B cell (primary cell): ENCODE measurements around the gene CMIP. TPM values are rescaled to one million over a fixed set of nuclear protein-coding genes. Genes with fewer than 3 reads are reported as not detected.
A peak's percentile ranks its signal among the peaks of the same experiment; 100 is the strongest.

Experiments
- ATAC-seq: fragments of 200-7000 bp; cut with Tn5 transposase; one replicate; pipeline ENCODE4 v1.10.0; 2021; ENCODE audit warnings: low read depth, mild to moderate bottlenecking, moderate number of reproducible peaks, moderate library complexity
- CTCF ChIA-PET: fragments of 350-600 bp; sonication (Branson Sonifier 250); formaldehyde crosslinking; loops from one replicate; lab custom pipeline; 2021; ENCODE audit warnings: antibody characterized with exemption, inconsistent platforms; lab: Charles Lee
- POLR2A ChIA-PET: fragments of 350-600 bp; sonication (Branson Sonifier 250); formaldehyde crosslinking; loops from one replicate; lab custom pipeline; 2021; ENCODE audit warnings: antibody characterized with exemption; lab: Charles Lee
- DNase-seq: peaks from one replicate; pipeline ENCODE4 v3.0.0; 2013
- H2AFZ ChIP-seq: 2 replicates; pipeline ENCODE4 v1.6.1; 2012; ENCODE audit warnings: mild to moderate bottlenecking, low read depth, low read length; ENCODE audit not compliant: insufficient read depth, poor library complexity, severe bottlenecking
- H3K27ac ChIP-seq, 2 donors: 1 replicate in 1 of 2; 2 replicates in 1 of 2; pipeline ENCODE4 v1.5.1; 2012 to 2013; ENCODE audit warnings: low read length in 2 of 2, mild to moderate bottlenecking in 2 of 2, moderate library complexity in 1 of 2
- H3K27me3 ChIP-seq, 4 experiments: fragments of 200-600 bp in 1 of 4; sonication (generic) in 1 of 4; replicated peaks in 1 of 4; 1 replicate in 2 of 4; 2 replicates in 2 of 4; pipeline versions ENCODE4 v1.6.1 to v1.7.0; 2013 to 2016; ENCODE audit warnings: low read length in 3 of 4, mild to moderate bottlenecking in 2 of 4, mixed read lengths in 1 of 4, moderate library complexity in 1 of 4; ENCODE audit not compliant: insufficient read depth in 4 of 4, control insufficient read depth in 3 of 4; ENCODE audit errors: control extremely low read depth in 1 of 4
- H3K36me3 ChIP-seq, 2 experiments: replicated peaks in 1 of 2; 1 replicate in 1 of 2; 2 replicates in 1 of 2; pipeline versions ENCODE4 v1.6.1 to v1.7.1; 2013; ENCODE audit warnings: low read length in 1 of 2; ENCODE audit not compliant: insufficient read depth in 2 of 2, control insufficient read depth in 1 of 2; ENCODE audit errors: control extremely low read depth in 1 of 2, extremely low read depth in 1 of 2
- H3K4me1 ChIP-seq, 2 donors: fragments of 200-600 bp in 1 of 2; sonication (generic) in 1 of 2; 1 replicate in 1 of 2; 2 replicates in 1 of 2; pipeline versions ENCODE4 v1.5.1 to v1.6.1; 2013 to 2017; ENCODE audit warnings: low read length in 2 of 2; ENCODE audit not compliant: control insufficient read depth in 2 of 2, insufficient read depth in 2 of 2
- H3K4me2 ChIP-seq: replicated peaks from 2 replicates; pipeline ENCODE3; 2012; ENCODE audit warnings: mild to moderate bottlenecking, low read depth, low read length; ENCODE audit not compliant: poor library complexity, severe bottlenecking
- H3K4me3 ChIP-seq, 5 experiments: fragments of 200-600 bp in 1 of 5; sonication (generic) in 1 of 5; 1 replicate in 3 of 5; 2 replicates in 2 of 5; pipeline versions ENCODE4 v1.5.1 to v1.7.0; 2011 to 2016; ENCODE audit warnings: low read length in 4 of 5, mild to moderate bottlenecking in 4 of 5, low read depth in 2 of 5, control low read depth in 1 of 5, moderate library complexity in 1 of 5; ENCODE audit not compliant: insufficient read depth in 1 of 5; ENCODE audit errors: control extremely low read depth in 1 of 5, extremely low read depth in 1 of 5
- H3K79me2 ChIP-seq: fragments of 200-600 bp; sonication (generic); one replicate; pipeline ENCODE4 v1.6.0; 2016; ENCODE audit warnings: low read length; ENCODE audit not compliant: control insufficient read depth, insufficient read depth
- H3K9ac ChIP-seq: fragments of 200-600 bp; sonication (generic); 2 replicates; pipeline ENCODE4 v1.6.1; 2017; ENCODE audit warnings: mild to moderate bottlenecking, low read length, moderate library complexity
- H3K9me3 ChIP-seq, 3 donors: one replicate each; pipeline versions ENCODE4 v1.6.1 to v1.7.1; 2013; ENCODE audit warnings: low read length in 2 of 3; ENCODE audit not compliant: control insufficient read depth in 2 of 3, insufficient read depth in 1 of 3; ENCODE audit errors: control extremely low read depth in 1 of 3
- H4K20me1 ChIP-seq: 2 replicates; pipeline ENCODE4 v1.6.0; 2012; ENCODE audit warnings: mild to moderate bottlenecking, low read length; ENCODE audit not compliant: insufficient read depth, control insufficient read depth, poor library complexity, severe bottlenecking
- H3K27ac Mint-ChIP-seq: one replicate; pipeline ENCODE4 v1.8.0; 2021; ENCODE audit warnings: mixed read lengths
- H3K27me3 Mint-ChIP-seq: one replicate; pipeline ENCODE4 v1.8.0; 2021; ENCODE audit warnings: mixed read lengths
- H3K4me1 Mint-ChIP-seq: one replicate; pipeline ENCODE4 v1.8.0; 2021; ENCODE audit warnings: mixed read lengths
- H3K4me3 Mint-ChIP-seq: one replicate; pipeline ENCODE4 v1.8.0; 2021; ENCODE audit warnings: mixed read lengths
- H3K9me3 Mint-ChIP-seq: one replicate; pipeline ENCODE4 v1.8.0; 2022; ENCODE audit warnings: mixed read lengths; ENCODE audit not compliant: insufficient read depth
- CTCF ChIP-seq: fragments of 200-600 bp; IDR thresholded peaks from one replicate; pipeline ENCODE4 v1.8.0; 2022; ENCODE audit warnings: antibody characterized with exemption, mild to moderate bottlenecking
- EZH2 ChIP-seq: IDR thresholded peaks from 2 replicates; pipeline ENCODE4 v1.6.1; 2012; ENCODE audit warnings: borderline replicate concordance, low read depth, mild to moderate bottlenecking, moderate library complexity, low read length; ENCODE audit not compliant: insufficient read depth, poor library complexity, severe bottlenecking
- WGBS: methylation state at CpG from one replicate; pipeline ENCODE4 v1.1.5; 2013; ENCODE audit warnings: missing lambda C conversion rate; ENCODE audit not compliant: insufficient coverage; 5-methylcytosine and 5-hydroxymethylcytosine counted together
- intact Hi-C: fragments of 100-400 bp; cut with micrococcal nuclease; formaldehyde crosslinking; loops from one replicate; pipeline ENCODE4 v1.10.0; 2022
- polyA plus RNA-seq: library from polyadenylated mRNA; depleted of rRNA; stranded (reverse); fragments of >200 nt; gene quantifications from 2 replicates; pipeline ENCODE4 v1.2.3, GENCODE V29; 2012
- total RNA-seq, 2 donors: library from RNA; stranded (reverse); fragments of 120-200 nt in 1 of 2; gene quantifications; 1 replicate in 1 of 2; 2 replicates in 1 of 2; pipeline versions ENCODE4 v1.2.3 to v1.2.4, GENCODE V29; 2013 to 2022

The CMIP gene
- total and polyA plus RNA-seq, 2 donors (not counting 1 experiment from before 2014, with no cell fraction given): 27.1 to 155 TPM

GRCh38 chr16:81483064-81483969, 38.7 kb downstream of the CMIP start:
- Histone ChIP-seq H3K4me2 (peak overlapping the region; percentile 79), H3K4me3 (no peak overlapping the region), H3K9ac (no peak overlapping the region), H3K27me3 (no peaks in the 10 kb centered on the region), H3K36me3 (peaks cover 0 to 6% of the 10 kb centered on the region in 2 experiments), H2AFZ (no peak overlapping the region), H4K20me1 (peaks cover 10% of the 10 kb centered on the region), H3K4me1 (peaks cover 53 to 58% of the 10 kb centered on the region in 2 donors), H3K27ac (peak overlapping the region; percentile 24 to 92), H3K79me2 (peaks cover 98% of the 10 kb centered on the region), H3K9me3 (peaks cover 0 to 9% (median 0%) of the 10 kb centered on the region in 3 donors)
- Mint-ChIP-seq H3K4me1 (peaks cover 69% of the 10 kb centered on the region), H3K27me3 (no peaks in the 10 kb centered on the region), H3K4me3 (peak overlapping the region; percentile 61), H3K9me3 (no peaks in the 10 kb centered on the region), H3K27ac (peak overlapping the region; percentile 83)
- 97% methylated on average over 3 of the region's 10 CpGs for WGBS
- DNase-seq (no peak), ATAC-seq (no peak)
- TF ChIP-seq CTCF (no peak), EZH2 (no peak)
- ChIA-PET POLR2A (interaction anchor here (1.1 to 2.9 kb wide), 3 partner anchors 13 to 18 kb away, joined by 3 to 21 read pairs (median 4); no protein-coding TSS in a partner anchor), CTCF (interaction anchor here (0.6 to 6.5 kb wide), 4 partner anchors 16 to 138 kb away, joined by 4 to 49 read pairs (median 12); partner anchors contain the start of gene CMIP)
- intact Hi-C loops: loop anchor here (10.0 kb wide), 1 partner anchor 681 kb away; no protein-coding TSS in a partner anchor
